Measurements from ENCODE around the gene HIVEP2. TPM values are rescaled to one million over a fixed set of nuclear protein-coding genes. Genes with fewer than 3 reads are reported as not detected.

Gene HIVEP2
- total RNA-seq, 1 donor from 2014 or later = 24.6 TPM

- Histone ChIP-seq H3K27me3 (ENCODE audit: control insufficient read depth, insufficient read depth, low read length) (no peaks in the 10 kb centered on the region), H3K36me3 (ENCODE audit: control insufficient read depth, insufficient read depth, low read length) (no peaks in the 10 kb centered on the region), H3K4me3 (ENCODE audit: low read depth, low read length) (no peak overlapping the region)
- DNase-seq (ENCODE audit: low read depth) = no peak
- no peak for TF ChIP-seq CTCF (IDR thresholded peaks at IDR 0.05; ENCODE audit: insufficient read depth, low read length, poor library complexity, severe bottlenecking)
Observed at GRCh38 chr6:142797159-142797558, 147.8 kb downstream of the HIVEP2 start.

DNA sequence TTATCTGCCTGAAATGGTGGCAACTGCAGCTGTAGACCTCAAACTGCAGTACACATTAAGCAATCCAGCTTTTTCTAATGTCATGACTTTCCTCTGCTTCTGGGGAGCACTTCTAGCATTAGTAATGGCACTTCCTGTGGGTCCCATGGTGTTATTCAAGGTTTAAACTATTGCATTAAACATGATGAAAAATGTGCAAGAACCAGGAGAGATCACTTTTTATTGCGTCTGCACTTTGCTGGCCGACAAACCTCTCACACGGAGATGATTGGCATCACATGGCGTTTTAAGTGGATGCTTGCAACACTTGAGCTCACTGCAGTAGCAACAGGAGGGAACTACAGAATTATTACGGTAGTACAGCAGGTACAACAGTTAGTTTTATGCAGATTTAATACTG is 148.4 kb downstream of the HIVEP2 start:
- no peak for TF ChIP-seq CTCF (IDR thresholded peaks at IDR 0.05; ENCODE audit: insufficient read depth, low read length, poor library complexity, severe bottlenecking)
- DNase-seq (ENCODE audit: low read depth) = no peak
- H3K4me3 ChIP-seq (ENCODE audit: low read depth, low read length) = no peak overlapping the region
- no peaks in the 10 kb centered on the region for H3K27me3 ChIP-seq (ENCODE audit: control insufficient read depth, insufficient read depth, low read length)
- H3K36me3 ChIP-seq (ENCODE audit: control insufficient read depth, insufficient read depth, low read length) = no peaks in the 10 kb centered on the region

DNA sequence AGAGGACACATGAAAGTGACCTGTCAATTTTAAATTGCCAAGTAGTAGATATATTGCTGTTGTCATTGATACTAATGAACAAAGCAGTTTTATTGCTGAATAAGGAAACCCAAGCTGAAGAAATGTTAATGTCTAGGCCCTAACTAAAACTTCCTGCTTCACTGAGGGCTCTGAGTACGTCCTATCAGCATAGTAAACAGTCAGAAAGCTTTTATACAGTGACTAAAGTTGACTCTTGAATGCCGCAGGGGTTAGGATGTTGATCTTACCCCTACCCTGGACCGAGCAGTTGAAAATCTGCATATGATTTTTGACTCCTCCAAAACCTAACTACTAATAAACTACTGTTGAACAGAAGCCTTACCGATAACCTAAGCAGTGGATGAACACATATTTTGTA is 149.0 kb downstream of the HIVEP2 start:
- no peak for TF ChIP-seq CTCF (IDR thresholded peaks at IDR 0.05; ENCODE audit: insufficient read depth, low read length, poor library complexity, severe bottlenecking)
- Histone ChIP-seq H3K36me3 (ENCODE audit: control insufficient read depth, insufficient read depth, low read length) (no peaks in the 10 kb centered on the region), H3K4me3 (ENCODE audit: low read depth, low read length) (no peak overlapping the region), H3K27me3 (ENCODE audit: control insufficient read depth, insufficient read depth, low read length) (no peaks in the 10 kb centered on the region)
- no peak for DNase-seq (ENCODE audit: low read depth)

GRCh38 chr6:142794424-142794823 is 150.6 kb downstream of the HIVEP2 start:
- DNase-seq (ENCODE audit: low read depth) = no peak
- TF ChIP-seq CTCF (IDR thresholded peaks at IDR 0.05; ENCODE audit: insufficient read depth, low read length, poor library complexity, severe bottlenecking) = no peak
- no peaks in the 10 kb centered on the region for H3K27me3 ChIP-seq (ENCODE audit: control insufficient read depth, insufficient read depth, low read length)
- no peaks in the 10 kb centered on the region for H3K36me3 ChIP-seq (ENCODE audit: control insufficient read depth, insufficient read depth, low read length)
- no peak overlapping the region for H3K4me3 ChIP-seq (ENCODE audit: low read depth, low read length)

DNA sequence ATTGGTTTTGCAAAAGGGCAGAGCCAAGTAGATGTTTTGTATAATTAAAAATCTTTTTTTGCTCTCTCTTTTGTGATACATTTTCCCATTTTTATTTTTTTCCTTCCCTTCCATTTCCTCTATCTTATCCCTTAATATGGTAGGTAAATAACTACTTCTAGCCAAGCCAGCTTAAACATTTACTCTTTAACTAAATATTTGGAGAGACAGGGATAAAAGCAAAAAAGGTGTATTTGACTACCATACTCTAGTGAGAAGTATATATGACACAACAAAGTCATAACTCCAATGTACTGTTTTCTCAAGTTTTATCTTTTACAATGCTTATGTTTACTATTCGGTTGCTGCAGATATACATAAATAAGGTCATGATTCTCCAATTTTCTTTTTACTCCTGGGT is 154.7 kb downstream of the HIVEP2 start:
- DNase-seq (ENCODE audit: low read depth) = no peak
- H3K36me3 ChIP-seq (ENCODE audit: control insufficient read depth, insufficient read depth, low read length) = no peaks in the 10 kb centered on the region
- no peak overlapping the region for H3K4me3 ChIP-seq (ENCODE audit: low read depth, low read length)
- no peak for TF ChIP-seq CTCF (IDR thresholded peaks at IDR 0.05; ENCODE audit: insufficient read depth, low read length, poor library complexity, severe bottlenecking)
- H3K27me3 ChIP-seq (ENCODE audit: control insufficient read depth, insufficient read depth, low read length) = no peaks in the 10 kb centered on the region

DNA sequence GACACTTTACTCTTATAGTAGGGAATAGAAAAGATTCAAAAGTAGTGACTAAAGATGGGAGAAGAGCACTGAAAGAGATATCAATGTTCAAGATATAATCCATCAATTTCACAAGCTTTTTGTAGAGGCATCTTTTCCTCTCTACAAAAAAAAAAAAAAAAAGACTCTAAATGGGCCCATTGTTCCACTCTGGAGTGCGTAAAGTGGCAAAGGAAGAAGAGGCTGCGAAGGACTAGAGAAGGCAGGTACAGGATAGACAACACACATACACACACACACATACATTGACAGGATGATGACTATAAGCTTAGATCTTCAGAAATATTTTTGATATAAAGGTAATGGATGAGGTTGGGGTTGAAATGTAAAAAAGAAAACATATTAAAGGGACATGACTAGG is 157.6 kb downstream of the HIVEP2 start:
- no peak overlapping the region for H3K4me3 ChIP-seq (ENCODE audit: low read depth, low read length)
- H3K27me3 ChIP-seq (ENCODE audit: control insufficient read depth, insufficient read depth, low read length) = no peaks in the 10 kb centered on the region
- H3K36me3 ChIP-seq (ENCODE audit: control insufficient read depth, insufficient read depth, low read length) = no peaks in the 10 kb centered on the region
- TF ChIP-seq CTCF (IDR thresholded peaks at IDR 0.05; ENCODE audit: insufficient read depth, low read length, poor library complexity, severe bottlenecking) = no peak
- DNase-seq (ENCODE audit: low read depth) = no peak
